B cell (primary cell): ENCODE results near the gene TSG101.

Source experiments
- EZH2 ChIP-seq: IDR thresholded peaks from 2 replicates; pipeline ENCODE4 v1.6.1; 2012; ENCODE audit warnings: borderline replicate concordance, low read depth, mild to moderate bottlenecking, moderate library complexity, low read length; ENCODE audit not compliant: insufficient read depth, poor library complexity, severe bottlenecking
- TF ChIP-seq, protein P1 (sequence below): fragments of 200-600 bp; IDR thresholded peaks from one replicate; pipeline ENCODE4 v1.8.0; 2022; ENCODE audit warnings: antibody characterized with exemption, mild to moderate bottlenecking

DNA sequence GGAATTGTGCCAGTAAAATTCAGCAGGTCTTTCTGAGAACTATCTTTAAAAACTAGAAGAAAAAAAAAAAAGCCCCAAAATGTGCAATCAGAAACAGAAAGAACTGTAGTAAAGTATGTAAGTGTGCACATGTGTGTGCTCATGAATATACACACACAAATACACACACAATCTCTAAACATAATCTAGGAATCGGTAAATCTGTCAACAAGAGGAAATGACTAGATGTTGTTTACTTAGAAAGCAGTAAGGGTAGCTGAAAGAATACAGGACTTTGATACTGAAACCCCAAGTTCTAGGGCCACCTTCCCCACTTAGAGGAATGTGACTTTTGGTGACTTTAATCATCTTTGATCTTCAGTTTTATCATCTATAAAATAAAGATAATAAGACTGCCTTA lies 48.6 kb upstream of the TSG101 start:
- TF ChIP-seq, protein P1, sequence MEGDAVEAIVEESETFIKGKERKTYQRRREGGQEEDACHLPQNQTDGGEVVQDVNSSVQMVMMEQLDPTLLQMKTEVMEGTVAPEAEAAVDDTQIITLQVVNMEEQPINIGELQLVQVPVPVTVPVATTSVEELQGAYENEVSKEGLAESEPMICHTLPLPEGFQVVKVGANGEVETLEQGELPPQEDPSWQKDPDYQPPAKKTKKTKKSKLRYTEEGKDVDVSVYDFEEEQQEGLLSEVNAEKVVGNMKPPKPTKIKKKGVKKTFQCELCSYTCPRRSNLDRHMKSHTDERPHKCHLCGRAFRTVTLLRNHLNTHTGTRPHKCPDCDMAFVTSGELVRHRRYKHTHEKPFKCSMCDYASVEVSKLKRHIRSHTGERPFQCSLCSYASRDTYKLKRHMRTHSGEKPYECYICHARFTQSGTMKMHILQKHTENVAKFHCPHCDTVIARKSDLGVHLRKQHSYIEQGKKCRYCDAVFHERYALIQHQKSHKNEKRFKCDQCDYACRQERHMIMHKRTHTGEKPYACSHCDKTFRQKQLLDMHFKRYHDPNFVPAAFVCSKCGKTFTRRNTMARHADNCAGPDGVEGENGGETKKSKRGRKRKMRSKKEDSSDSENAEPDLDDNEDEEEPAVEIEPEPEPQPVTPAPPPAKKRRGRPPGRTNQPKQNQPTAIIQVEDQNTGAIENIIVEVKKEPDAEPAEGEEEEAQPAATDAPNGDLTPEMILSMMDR, result no peak
- no peak for TF ChIP-seq EZH2
